DMS114 treated with DMSO at 0.1 percent for 48 hours (cell line): ENCODE measurements around the gene SSNA1.
A peak's percentile ranks its signal among the peaks of the same experiment; 100 is the strongest.

ENCODE experiments used
- DNase-seq: peaks from one replicate; lab custom pipeline; 2025; ENCODE audit not compliant: unreplicated experiment; lab: John Stamatoyannopoulos, UW

SSNA1 gene

DNA sequence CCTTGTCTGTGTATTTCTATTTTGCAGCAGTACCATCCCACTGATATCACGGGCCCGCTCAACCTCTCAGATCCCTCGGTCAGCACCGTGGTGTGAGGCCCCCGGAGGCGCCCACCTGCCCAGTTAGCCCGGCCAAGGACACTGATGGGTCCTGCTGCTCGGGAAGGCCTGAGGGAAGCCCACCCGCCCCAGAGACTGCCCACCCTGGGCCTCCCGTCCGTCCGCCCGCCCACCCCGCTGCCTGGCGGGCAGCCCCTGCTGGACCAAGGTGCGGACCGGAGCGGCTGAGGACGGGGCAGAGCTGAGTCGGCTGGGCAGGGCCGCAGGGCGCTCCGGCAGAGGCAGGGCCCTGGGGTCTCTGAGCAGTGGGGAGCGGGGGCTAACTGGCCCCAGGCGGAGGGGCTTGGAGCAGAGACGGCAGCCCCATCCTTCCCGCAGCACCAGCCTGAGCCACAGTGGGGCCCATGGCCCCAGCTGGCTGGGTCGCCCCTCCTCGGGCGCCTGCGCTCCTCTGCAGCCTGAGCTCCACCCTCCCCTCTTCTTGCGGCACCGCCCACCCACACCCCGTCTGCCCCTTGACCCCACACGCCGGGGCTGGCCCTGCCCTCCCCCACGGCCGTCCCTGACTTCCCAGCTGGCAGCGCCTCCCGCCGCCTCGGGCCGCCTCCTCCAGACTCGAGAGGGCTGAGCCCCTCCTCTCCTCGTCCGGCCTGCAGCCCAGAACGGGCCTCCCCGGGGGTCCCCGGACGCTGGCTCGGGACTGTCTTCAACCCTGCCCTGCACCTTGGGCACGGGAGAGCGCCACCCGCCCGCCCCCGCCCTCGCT lies 20.5 kb upstream of the SSNA1 start:
- DNase-seq = no peak

DNA sequence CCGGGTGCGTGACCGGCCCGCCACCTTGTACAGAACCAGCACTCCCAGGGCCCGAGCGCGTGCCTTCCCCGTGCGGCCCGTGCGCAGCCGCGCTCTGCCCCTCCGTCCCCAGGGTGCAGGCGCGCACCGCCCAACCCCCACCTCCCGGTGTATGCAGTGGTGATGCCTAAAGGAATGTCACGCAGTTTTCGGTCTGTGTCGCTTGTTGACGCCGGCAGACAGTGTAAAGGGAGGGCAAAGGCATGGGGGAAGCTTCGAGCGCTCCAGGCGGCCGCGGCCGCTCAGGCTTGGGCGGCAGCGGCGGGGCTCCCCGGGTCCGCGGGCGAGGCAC lies 19.9 kb upstream of the SSNA1 start:
- DNase-seq = no peak

DNA sequence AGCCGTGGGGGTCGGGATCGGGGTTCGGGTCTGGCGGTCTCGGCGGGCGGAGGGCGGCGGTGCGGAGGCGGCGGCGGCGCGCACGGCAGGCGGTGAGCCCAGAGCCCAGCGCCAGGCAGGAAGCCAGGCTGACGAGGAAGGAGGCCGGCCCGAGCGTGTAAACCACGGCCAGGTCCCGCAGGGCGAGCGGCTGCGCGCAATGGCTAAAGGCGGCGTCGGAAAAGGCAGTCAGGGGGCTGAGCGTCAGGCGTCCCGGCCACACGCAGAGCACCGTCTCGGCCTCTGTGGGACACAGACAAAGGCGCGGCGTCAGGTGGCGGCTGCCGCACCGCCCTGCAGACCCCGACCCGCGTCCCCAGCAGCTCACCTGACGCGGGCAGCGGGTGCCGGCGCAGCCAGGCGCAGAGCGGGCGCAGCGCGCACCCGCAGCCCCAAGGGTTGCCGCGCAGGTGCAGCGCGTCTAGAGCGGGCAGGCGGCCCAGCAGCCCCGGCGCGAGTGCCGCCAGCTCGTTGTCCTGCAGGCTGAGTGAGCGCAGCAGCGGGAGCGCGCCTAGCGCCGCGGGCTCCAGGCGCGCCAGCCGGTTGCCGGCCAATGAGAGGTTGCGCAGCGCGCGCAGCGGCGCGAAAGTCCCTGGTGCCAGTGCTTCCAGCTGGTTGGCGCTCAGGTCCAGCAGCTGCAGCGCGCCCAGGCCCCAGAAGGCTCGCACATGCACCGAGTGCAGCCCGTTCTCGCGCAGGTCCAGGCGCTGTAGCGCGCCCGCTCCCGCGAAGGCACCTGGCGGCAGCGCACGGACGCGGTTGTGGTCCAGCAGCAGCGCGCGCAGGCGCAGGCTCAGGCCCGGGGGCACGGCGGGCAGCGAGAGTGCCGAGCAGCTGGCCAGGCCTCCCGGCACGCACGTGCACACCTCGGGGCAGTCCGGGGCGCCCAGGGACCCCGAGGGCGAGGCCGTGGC lies 19.3 kb upstream of the SSNA1 start:
- peak; percentile 32 for DNase-seq

DNA sequence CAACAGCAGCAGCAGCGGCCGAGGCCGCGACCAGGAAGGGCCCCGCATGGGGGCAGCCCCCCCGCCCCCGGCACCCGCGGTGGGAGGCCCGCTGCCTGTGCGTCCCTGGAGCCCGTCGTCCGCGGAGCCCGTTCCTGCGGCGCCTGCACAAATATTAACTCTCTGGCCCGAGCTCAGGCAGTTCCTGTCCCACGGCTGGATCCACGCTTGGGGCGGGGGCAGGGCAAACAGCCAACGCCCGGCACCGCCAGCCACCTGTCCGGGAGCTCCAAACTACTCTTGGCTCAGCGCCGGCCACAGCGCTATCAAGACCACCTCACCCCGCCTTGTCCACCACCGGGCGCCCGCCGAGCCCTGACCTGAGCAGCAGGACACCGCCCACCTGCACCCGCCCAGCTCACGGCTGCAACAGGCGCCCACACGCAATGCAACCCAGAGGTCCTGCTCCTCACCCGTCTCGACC lies 18.5 kb upstream of the SSNA1 start, which contains the start of gene LRRC26:
Gene LRRC26, minus strand, starts transcription at position 156 of the 463 bp plus-strand sequence. Its CDS starts 108 bp downstream, at position 48.
- no peak for DNase-seq

DNA sequence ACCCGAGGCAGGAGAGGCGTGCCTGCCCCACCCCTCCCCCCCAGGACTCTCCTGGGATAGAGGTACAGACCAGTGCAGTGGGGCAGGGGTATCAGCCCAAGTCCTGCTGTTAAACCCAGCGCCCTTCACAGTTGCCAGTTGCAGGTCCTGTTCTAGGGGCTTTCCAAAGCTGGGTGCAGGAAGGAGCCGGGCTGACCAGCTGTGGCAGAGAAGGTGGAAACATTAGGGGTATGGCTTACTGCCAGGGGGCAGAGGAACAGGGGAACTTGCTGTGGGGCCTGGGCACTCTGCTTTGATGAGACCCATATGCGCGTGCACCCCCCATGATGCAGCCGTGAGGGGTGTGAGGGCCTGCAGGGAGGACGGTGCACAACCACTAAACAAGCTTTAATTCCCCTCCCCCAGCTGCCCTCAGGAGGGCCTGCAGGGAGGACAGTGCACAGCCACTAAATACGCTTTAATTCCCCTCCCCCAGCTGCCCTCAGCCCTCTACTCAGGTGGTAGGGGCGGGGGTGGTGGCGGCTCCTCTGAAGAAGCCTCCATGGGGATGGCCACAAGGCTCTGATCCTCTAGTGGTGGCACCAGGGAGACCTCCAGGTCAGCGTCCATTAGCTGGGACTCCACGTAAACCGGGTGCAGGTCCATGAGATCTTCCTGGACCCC lies 17.9 kb upstream of the SSNA1 start:
- DNase-seq = no peak

DNA sequence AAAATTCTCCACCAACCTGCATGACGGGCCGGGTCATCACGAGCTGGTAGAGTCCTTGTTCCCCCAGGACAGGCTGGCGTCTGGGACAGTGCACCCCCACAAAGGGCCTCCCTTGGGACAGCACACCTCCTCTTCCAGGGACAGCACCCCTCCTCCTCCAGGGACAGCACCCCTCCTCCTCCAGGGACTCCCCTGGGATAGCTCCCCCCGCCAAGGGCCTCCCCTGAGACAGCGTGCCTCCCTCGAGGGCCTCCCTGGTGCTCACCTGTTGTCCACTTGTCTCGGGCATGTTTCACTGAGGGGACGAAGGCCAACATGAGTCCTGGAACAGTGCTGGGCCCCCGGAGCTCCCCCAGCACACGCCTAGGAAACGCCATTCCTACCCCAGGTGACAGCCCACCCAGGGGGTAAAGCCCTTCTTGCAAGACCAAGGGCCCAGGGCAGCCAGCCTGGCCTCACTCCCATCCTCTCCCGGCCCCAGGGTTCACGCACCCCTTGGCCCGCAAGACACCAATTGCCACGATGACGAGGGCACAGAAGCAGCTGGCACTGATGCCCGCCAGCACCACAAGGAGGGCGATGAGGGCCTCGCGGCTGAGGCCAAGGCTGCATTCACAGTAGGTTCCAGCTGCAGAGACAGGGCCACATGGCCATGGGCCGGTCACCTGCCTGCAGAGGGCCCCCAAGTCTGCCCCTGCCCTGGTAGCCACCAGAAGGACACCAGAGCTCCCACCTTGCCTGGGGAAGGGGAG lies 17.2 kb upstream of the SSNA1 start:
- no peak for DNase-seq

DNA sequence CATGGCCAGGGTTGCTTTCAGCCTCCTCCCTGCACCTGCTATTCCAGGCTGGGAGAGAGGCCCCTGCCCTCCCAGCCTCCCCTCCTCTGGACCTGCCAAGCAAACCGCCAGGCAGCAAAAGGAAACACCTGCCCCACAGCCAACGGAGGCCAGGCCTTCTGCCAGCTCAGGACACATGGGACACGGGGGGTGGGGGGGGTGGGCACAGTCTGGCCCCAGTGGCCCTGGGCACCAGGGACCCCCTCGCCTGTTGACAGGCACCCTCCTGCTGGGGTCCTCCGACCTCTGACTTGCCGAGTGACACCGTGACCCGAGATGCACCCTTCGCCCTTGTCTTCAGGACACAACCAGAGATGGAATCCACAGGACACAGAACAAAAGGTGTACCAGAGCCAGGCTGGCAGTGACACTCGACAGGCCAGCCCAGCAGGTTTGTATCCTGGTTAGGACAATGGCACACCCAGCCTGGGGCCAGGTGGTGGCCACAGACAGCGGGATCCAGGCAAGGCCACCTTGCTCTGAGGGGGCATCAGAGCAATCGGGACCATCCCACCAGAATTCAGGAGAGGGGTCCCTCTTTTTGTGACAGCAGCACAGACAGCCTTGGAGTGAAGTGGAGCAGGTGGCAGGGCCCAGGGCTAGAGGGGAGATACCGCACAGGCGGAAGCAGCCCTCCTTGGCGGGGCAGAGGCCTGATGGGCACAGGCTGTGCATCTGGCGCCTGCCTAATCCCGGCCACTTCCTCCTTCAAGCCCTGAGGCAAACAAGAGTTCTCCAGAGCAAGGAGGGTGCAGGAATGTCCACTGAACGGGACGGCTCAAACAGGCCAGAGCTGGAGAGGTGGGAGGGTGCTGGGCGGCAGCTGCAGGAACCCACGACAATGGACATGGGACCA lies 15.3 kb upstream of the SSNA1 start:
- no peak for DNase-seq

DNA sequence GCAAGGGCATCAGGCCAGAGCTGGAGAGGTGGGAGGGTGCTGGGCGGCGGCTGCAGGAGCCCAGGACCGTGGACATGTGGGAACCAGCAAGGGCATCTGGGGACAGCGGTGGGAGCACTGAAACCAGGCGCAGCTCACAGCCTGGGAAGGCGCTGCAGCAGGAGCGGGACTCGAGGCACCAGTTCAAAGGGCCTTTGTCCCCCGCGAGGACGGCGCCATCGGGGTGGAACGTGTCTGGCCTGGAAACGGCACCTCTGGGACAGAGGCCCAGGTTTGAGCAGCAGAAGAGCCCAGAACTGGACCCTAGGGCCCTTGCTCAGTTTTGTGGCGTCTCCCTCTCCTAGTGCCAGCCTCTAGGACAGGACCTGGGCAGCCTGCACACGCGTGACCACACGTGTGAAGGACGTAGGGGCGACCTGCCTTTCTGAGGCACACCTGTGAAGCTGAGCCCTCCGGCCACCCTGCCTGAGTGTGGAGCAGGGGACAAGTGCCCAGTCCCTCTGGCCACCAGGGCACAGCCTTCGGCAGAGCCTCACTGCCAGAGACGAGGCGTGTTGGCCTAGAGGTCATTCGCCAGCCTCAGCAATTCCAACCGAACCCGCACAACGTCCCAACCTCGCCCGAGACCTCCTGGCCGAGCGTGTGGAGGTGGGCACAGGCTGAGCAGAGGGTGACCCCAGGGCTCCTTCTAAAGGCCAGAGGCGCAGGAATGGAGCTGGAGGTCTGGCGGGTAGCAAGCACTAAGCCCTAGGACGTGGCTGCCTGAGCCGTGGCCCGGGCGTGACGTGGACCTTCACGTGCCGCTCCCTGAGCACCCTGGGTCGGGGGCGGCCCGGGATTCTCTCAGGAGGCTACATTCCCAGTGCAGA lies 14.4 kb upstream of the SSNA1 start:
- DNase-seq = no peak

DNA sequence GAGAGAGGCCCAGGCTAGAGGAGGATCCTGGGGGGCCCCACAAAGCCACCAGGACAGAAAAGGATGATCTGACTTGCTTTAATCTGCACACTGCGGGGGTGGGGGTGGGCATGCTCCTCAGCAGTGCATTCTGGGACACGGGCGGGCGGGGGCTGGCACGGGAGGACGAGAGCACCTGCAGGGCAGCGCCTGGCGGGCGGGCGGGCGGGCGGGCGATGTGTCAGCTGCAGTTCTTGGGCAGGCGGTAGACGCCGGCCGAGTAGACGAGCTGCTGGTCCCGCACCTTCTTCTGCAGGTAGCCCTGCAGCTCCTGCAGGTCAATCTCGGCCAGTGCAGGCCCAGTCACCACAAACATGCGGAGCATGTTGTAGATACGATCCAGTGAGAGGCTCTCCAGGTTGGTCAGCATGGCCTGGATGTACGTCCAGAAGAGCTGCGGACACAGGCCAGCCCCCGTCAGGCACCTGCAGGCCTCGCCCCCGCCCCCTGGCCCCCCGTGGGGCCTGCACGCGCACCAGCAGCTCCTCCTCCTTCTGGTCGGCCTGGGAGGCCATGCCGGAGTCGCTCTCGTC lies 13.7 kb upstream of the SSNA1 start:
- no peak for DNase-seq

DNA sequence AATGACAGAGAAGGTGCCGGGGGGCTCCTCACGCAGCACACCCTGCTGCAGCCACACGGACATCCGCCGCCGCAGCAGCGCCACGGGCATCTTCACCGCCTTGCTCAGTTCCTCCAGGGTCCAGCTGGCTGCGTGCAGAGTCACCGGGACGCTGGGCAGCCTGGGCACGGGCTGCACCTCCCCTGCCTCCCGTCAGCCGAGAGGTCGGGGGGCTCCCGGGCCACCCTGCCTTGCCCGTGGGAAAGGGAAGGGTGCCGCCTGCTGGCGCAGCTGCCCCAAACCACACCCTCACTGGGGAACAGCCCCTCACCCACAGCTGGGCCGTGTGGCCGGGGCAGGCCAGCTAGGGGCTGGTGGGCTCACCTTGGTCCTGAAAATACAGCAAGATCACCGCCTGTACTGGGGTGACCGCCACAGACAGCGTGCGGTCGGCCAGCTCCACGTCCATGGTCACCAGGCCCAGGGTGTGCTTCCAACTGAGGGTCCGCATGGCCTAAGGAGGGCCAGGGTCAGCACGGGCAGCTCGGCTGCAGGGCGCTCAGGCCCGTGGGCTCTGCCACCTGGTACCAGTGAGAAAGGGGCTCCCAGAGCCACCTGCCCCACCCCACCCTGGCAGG lies 13.0 kb upstream of the SSNA1 start:
- DNase-seq = no peak

DNA sequence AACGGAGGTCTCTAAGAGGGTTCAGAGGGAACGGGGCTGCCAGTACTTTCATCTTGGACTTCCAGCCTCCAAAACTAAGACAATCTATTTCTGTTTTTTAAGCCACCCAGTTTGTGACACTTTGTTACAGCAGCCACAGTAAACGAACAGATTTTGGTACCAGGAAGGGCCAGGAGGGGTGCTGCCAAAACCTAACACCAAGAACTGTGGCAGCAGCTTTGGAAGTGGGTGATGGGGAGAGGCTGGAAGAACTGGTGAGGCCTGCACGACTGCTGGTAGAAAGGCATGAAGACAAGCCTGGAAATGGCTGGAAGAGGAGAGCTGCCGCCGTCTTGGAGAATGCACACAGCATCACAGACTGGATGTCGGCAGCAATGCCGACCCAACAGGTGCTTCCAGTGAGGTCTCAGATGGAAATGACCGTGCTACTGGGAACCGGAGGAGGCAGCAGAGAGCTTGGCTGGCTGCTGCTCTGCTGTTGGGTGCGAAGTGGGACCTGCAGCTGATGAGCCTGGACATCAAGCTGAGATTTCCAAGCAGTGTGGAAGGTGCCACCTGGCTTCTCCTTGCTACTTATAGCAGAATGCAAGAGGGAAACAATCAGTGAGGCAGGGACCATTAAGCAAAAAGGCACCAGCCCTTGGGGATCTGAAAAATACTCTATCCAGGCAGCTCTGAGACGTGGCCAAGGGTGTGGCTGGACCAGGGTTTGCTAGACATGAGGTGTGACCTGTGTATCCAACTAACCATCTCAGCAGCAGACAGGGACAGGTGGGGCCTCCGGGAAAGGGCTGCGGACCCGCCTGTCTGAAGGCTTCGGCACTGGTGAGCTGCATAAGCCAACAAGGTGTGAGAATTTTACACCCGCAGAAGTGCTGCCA lies 11.9 kb upstream of the SSNA1 start:
- DNase-seq = peak; percentile 29

DNA sequence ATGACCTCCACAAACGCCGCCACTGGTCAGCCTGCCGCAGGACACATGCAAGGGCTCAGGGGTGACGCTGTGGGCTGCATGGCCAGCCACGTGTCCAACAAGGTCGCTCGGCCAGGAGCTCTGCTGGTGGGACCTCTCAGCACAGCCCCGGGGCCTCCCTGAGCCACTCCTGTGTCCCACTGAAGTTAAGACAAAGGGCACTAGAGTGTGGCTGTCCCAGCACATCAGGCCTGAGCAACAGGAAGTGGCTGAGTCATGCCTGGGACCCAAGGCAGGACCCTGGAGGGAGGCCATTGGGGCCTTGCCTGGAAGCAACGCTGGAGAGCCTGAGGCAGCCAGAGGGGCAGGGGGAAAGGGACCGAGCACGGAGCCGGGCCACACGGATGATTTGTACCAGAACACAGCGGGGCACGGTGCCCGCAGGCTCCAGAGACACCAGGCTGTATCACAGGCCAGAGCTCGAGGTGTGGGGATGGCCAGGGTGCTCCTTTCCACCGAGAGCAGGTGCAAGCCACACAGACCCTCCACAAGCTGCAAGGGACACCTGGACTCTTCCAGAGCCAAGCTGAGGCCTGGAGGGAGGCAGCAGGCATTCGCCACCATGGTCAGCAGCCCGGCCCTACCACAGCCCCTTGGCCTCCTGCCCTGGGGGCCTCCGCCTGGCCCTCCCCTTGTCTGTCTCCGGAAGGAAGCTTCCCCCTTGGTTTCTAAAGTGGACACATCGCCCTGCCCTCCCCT lies 10.1 kb upstream of the SSNA1 start:
- DNase-seq = no peak

DNA sequence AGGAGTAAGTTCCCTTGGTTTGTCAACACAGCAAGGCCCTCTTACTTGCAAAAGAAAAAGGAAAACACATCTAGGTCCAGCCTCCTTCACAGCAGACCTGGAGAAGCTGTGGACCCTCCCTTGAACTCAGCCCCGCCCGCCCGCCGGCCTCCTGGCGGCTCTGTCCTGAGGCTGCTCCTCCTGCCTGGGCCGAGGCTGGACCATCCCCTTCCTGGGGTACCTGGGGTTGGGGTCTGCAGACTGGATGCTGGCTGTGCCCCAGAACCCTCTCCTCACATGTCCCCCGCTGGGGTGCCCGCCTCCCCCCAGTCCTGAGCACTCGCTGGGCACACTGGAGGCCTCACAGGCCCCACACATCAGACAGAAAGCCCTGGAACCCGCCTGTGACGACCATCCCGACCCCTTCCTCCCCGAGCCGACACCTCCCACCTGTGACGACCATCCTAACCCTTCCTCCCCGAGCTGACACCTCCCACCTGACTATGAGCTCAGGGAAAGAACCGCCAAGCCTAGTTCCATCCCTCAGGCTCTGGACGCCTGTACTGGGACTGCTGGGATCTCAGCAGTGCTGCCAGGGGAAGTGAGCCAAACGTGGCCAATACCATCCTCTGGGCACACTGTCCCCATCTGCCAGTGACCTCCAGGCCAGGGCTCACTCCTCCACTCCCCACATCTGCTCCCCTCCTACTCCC lies 9.4 kb upstream of the SSNA1 start:
- no peak for DNase-seq

DNA sequence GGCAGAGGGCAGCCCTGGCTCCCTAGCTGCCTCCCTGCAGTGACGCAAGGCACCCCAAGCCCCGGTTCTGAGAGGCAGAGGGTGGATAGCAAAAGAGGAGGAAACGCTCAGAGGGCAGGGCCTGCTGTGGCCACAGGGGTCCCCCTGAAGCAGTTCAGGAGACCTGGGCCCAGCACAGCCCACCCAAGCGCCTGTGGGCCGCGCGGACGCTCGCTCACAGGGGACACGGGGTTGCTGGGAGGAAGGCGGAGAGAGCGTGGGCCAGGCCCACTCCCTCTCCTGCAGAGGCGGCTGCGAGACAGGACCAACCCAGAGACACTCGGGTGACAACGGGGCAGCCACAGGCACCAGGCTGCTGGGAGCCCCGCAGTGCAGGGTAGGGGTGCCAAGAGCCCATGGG lies 8.7 kb upstream of the SSNA1 start:
- no peak for DNase-seq

DNA sequence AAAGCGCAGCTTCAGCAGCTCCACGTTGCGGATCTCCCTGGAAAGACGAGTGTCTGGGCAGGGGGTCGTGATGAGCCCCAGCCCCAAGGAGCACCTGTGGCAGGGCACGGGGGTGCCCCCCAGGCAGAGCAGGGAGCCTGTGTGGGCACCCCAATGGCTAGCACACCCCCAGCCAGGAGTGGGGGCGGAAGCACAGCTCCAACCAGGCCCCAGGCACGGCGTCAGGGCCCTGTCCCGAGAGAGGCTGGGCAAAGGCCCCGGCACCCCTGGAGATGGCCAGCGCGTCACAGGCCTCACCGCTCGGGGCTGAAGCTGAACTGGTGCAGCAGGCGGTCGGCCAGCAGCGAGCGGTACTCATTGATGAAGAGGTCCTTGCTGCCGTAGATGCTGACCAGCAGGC lies 8.0 kb upstream of the SSNA1 start:
- no peak for DNase-seq

DNA sequence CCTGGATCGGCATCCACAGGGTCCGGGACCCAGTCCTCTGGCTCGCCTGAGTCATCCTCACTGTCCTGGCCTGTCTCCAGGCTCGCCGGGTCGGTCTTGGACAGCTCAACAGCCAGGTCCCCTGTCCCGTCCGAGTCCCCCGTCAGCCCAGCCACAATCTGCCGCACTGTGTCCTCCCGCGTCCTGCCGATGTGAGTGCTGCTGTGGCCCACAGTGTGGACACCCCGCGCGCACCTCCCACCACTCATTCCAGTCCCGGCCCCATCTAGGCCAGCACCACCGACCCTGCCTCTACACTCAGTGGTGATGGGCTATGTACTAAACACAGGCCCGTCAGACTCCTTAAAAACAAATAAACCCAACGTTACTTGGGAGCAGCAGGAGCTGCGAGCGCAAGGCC lies 6.8 kb upstream of the SSNA1 start:
- no peak for DNase-seq
